Measurements from ENCODE around the gene VSIG2.

The VSIG2 gene

GRCh38 chr11:124751741-124752470, at the start of gene VSIG2:
Gene VSIG2, minus strand, starts transcription at chr11:124752255. Its CDS starts 118 bp downstream, at chr11:124752137.
- no peak for DNase-seq

GRCh38 chr11:124801014-124801413, 49.0 kb upstream of the VSIG2 start:
- DNase-seq: peak; percentile 44 to 53

- peak; percentile 62 to 80 for DNase-seq
Measured at GRCh38 chr11:124800226-124800929, 48.3 kb upstream of the VSIG2 start, which contains the start of gene MSANTD2. Gene MSANTD2, minus strand, starts transcription at chr11:124800406. Its CDS starts 26 bp downstream, at chr11:124800380.

GRCh38 chr11:124799348-124800225, 47.5 kb upstream of the VSIG2 start:
- DNase-seq: peak; percentile 13 to 40

GRCh38 chr11:124798991-124799347, 46.9 kb upstream of the VSIG2 start:
- DNase-seq: peak in 1 of 2 donors; percentile 8

- DNase-seq: no peak
Measured at GRCh38 chr11:124796312-124796711, 44.3 kb upstream of the VSIG2 start.

GRCh38 chr11:124793466-124794278, 41.6 kb upstream of the VSIG2 start:
- DNase-seq: peak; percentile 53 to 83

GRCh38 chr11:124791626-124792341, 39.7 kb upstream of the VSIG2 start:
- DNase-seq: peak; percentile 49 to 60

- DNase-seq: no peak
Measured at GRCh38 chr11:124788521-124788920, 36.5 kb upstream of the VSIG2 start.

- no peak for DNase-seq
Measured at GRCh38 chr11:124784051-124784450, 32.0 kb upstream of the VSIG2 start.

- no peak for DNase-seq
Measured at GRCh38 chr11:124783002-124783401, 30.9 kb upstream of the VSIG2 start.

GRCh38 chr11:124779568-124779967, 27.5 kb upstream of the VSIG2 start:
- no peak for DNase-seq

GRCh38 chr11:124778281-124778680, 26.2 kb upstream of the VSIG2 start:
- DNase-seq: no peak

- no peak for DNase-seq
Measured at GRCh38 chr11:124776865-124777645, 25.0 kb upstream of the VSIG2 start.

- DNase-seq: peak; percentile 21 to 82
Measured at GRCh38 chr11:124770959-124771358, 18.9 kb upstream of the VSIG2 start.

GRCh38 chr11:124769806-124770774, 18.0 kb upstream of the VSIG2 start:
- DNase-seq: no peak

GRCh38 chr11:124768914-124769313, 16.9 kb upstream of the VSIG2 start:
- DNase-seq: no peak

GRCh38 chr11:124766156-124766555, 14.1 kb upstream of the VSIG2 start:
- DNase-seq: no peak

- peak in 1 of 2 donors; percentile 63 for DNase-seq
Measured at GRCh38 chr11:124763156-124763947, 11.3 kb upstream of the VSIG2 start.

Data from inflammatory macrophage treated with lipopolysaccharide for 1 hour (primary cell).